DMS79 treated with DMSO at 0.1 percent for 48 hours (cell line): ENCODE results near the gene CADM3.

Experiments
- DNase-seq: peaks from one replicate; lab custom pipeline; 2025; lab: John Stamatoyannopoulos, UW

The CADM3 gene, protein sequence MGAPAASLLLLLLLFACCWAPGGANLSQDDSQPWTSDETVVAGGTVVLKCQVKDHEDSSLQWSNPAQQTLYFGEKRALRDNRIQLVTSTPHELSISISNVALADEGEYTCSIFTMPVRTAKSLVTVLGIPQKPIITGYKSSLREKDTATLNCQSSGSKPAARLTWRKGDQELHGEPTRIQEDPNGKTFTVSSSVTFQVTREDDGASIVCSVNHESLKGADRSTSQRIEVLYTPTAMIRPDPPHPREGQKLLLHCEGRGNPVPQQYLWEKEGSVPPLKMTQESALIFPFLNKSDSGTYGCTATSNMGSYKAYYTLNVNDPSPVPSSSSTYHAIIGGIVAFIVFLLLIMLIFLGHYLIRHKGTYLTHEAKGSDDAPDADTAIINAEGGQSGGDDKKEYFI

DNA sequence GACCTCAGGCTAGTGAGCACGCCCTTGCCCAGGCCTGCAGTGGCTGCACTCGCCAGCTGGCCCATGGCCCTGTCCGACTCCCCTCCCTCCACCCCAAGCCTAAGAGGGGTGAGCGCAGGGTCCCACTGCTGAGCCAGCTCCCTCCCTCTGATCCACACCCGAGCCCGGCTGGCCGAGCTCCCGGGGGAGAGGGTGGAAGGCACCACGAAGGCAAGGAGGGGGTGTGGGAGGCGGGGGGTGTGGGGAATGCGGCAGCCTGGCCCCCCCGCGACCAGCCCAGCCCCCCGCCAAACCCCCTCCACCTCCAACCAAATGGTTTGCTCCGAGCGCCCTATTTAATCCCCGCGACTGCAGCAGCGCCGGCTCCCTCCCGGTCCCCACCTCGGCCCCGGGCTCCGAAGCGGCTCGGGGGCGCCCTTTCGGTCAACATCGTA is at the start of gene CADM3:
Gene CADM3, plus strand, starts transcription at position 362 of the 434 bp plus-strand sequence. CDS start 151 bp downstream, outside the sequence.
- peak; percentile 53 for DNase-seq

DNA sequence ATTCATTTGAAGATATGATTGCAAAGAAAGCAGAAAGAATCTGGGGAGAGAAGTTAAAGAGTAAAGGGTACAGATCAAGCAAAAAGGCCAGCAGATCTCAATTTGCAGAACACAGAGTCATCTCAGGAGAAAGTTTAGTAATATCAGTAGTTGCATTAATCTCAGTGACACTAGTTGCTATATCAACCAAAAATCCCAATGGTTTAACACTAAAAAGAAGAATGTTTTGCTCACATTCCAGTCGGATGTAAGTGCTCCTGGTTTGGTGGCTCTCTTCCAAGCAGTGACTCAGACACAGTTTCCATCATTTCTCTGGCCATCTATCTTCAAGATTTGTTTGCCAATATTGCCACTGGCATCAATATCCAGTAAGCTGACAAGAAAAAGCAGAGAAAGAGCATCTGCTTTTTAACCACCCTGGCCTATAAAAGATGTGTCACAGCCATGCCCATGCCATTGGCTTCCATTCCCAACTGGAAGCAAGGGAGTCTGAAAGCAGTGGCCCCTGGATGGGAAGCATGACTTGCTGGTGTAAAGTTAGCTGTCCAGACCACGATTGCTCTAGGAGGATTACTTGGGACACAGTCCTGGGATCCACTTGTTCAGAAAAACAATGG is 49.3 kb upstream of the CADM3 start:
- DNase-seq, result no peak

GRCh38 chr1:159123587-159123986 is 47.8 kb upstream of the CADM3 start:
- DNase-seq, result no peak

- peak; percentile 21 for DNase-seq
These were observed 39.0 kb upstream of the CADM3 start for GRCh38 chr1:159132271-159132881.

GRCh38 chr1:159140474-159140873 is 30.9 kb upstream of the CADM3 start:
- no peak for DNase-seq

GRCh38 chr1:159141584-159142390 is 29.6 kb upstream of the CADM3 start:
- no peak for DNase-seq

GRCh38 chr1:159142391-159142663 is 29.1 kb upstream of the CADM3 start:
- no peak for DNase-seq

DNA sequence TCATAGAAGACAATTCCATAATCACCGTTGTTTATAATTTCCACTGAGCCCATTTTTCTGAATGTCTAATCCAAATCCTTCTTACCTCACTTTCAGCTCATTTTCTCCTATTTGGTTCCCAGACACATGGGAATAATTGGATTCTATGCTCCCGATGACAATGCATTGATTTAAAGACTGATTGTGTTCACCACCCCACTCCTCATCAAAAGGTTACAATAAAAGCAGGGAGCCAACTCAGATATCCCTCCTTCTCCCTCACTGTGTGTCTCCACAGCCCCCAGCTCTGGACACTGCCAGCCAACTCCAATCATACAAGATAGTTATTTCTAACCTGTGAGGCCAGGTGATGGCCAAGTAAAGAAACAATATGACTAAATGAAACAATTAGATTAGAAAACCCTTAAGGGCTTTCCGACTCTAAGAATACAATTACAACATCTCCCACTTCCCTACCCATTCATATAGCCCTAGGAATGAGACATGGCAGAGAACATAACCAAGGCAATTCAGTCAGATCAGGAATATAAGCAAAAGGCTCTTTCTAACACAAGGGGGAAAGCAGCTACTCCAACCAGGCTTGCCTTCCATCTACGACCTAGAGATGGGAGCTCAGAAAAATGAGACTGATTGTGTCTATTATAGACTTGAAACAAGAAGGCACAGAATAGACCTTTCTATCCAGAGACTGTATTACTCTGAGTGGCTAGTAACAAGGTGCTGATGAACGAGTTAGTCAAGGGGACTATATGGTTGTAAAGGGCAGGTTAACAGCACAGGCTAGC is 28.5 kb upstream of the CADM3 start:
- DNase-seq, result no peak

DNA sequence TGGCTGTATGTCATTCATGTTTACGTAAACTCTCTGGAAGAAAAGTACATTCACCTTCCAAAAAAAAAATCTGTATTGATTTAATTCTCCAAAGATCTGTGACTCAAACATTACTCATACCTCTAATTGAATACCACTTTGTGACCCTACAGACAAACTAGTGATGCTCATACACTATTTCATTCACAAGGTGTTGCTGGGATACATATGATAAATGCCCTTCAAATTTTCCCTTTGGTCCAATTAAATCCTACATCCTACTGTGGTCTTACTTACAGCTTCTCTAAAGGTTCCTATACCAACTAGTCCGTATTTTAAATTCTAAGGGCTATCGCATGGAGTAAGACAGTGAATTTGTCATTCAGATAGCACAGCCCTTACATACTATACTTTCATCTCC is 26.8 kb upstream of the CADM3 start:
- DNase-seq, result no peak

- DNase-seq, result no peak
These were observed 24.4 kb upstream of the CADM3 start for GRCh38 chr1:159146980-159147379.

- DNase-seq, result no peak
These were observed 19.4 kb upstream of the CADM3 start for GRCh38 chr1:159152031-159152430.

- peak; percentile 81 for DNase-seq
These were observed 10.3 kb upstream of the CADM3 start for GRCh38 chr1:159161001-159161718.

DNA sequence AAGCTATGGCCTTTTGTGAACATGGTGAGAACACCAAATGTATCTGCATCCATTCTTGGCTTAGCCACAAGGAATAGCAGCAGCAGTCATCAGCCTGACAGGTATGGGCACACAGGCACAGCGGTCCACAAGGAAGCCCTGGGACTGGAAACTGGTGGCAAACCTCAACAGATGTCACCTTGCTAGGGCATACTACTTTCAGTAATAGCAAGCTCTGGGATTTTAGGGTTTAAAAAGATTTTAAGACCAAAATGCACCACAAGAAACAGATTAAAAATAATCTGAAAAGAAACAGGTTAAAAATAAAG is 9.7 kb upstream of the CADM3 start:
- DNase-seq, result no peak

GRCh38 chr1:159162516-159163265 is 8.7 kb upstream of the CADM3 start:
- DNase-seq, result no peak

DNA sequence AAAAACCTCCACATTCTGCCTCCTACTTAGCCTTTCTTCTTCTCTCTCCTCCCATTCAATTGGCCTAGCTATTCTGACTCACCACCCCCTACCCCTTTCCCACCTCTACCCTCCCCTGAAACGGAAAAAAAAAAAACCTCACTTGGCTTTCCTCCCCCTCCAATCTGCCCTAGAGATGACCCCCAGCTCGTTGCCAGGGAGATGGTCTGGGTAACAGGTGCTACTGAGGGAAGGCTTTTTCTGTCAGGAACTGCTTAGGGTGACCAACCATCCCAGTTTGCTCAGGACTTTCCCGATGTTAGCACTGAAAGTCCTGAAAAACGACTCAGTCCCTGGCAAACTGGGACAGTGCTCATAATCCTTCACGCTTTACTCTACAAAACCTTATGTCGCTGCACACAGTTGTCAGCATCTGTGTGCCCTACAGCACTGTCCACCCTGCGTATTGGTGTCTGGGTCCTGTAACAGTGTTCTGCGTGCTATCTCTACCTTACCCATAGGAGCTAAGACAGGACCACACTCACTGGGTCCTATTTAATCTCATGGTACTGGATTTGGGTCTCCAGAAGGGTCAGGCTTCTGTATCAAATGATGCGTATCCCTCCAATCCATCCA is 7.7 kb upstream of the CADM3 start:
- no peak for DNase-seq

DNA sequence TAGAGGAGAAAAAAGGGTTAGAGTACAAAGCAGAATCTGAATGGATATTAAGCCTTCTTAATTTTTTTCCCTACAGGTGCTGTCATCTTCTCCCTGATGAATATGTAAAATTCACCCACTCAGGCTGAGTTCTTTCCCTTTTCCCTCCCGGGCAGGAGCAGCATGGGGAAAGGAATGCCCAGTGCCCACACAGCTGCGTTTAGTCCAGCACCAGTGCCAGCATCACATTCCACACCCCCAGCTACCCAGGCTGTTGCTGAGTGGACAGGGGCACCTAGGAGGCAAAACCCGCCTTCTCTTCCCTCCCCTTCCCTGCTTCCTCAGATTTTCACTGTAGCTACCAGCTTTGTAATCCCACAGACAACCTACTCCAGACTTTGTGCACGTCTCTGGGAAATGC is 3.4 kb upstream of the CADM3 start:
- DNase-seq, result no peak

DNA sequence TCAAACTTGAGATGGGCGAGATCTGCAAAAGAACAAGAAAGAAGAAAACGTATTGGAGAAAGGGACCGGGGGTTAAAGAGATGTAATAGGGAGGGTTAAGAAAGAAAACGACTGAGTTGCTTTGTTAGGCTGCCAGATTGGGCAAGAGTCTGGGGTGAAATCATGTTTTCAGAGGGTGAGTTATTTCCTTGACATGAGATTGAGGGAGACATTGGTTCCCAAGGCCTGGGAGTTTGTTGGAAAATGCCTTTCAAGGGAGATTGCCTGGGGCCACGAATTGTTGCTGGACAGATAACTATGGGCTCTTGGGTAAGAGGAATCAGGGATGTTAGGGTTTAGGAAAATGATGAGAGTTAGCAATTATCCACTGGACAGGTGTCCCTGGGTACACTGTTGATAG is 776 bp upstream of the CADM3 start:
- no peak for DNase-seq

GRCh38 chr1:159171688-159172501 is 480 bp downstream of the CADM3 start:
- DNase-seq, result peak; percentile 53

- peak; percentile 17 for DNase-seq
These were observed 1.3 kb downstream of the CADM3 start for GRCh38 chr1:159172614-159173291.
